ENCODE measurements around the gene ENO2.

- TF ChIP-seq, protein P1, sequence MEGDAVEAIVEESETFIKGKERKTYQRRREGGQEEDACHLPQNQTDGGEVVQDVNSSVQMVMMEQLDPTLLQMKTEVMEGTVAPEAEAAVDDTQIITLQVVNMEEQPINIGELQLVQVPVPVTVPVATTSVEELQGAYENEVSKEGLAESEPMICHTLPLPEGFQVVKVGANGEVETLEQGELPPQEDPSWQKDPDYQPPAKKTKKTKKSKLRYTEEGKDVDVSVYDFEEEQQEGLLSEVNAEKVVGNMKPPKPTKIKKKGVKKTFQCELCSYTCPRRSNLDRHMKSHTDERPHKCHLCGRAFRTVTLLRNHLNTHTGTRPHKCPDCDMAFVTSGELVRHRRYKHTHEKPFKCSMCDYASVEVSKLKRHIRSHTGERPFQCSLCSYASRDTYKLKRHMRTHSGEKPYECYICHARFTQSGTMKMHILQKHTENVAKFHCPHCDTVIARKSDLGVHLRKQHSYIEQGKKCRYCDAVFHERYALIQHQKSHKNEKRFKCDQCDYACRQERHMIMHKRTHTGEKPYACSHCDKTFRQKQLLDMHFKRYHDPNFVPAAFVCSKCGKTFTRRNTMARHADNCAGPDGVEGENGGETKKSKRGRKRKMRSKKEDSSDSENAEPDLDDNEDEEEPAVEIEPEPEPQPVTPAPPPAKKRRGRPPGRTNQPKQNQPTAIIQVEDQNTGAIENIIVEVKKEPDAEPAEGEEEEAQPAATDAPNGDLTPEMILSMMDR (IDR thresholded peaks at IDR 0.05), result no peak
- TF ChIP-seq POLR2A (IDR thresholded peaks at IDR 0.05), result peak in 1 of 2 donors; percentile 60
Measured at GRCh38 chr12:6961278-6961694, 46.9 kb downstream of the ENO2 start.
